HG02763 (cell line): ENCODE measurements around the gene GLRX3.
"Not testable (repeated sequence)": the region's sequence is repeated elsewhere in the genome, so short reads cannot be mapped to it uniquely, and the experiment has no call there.

ENCODE experiments used
- ATAC-seq: cut with Tn5 transposase; IDR thresholded peaks from one replicate; pipeline ENCODE4 v1.9.1; 2021; ENCODE audit warnings: mild to moderate bottlenecking, moderate library complexity; ENCODE audit not compliant: unreplicated experiment

GLRX3 gene

DNA sequence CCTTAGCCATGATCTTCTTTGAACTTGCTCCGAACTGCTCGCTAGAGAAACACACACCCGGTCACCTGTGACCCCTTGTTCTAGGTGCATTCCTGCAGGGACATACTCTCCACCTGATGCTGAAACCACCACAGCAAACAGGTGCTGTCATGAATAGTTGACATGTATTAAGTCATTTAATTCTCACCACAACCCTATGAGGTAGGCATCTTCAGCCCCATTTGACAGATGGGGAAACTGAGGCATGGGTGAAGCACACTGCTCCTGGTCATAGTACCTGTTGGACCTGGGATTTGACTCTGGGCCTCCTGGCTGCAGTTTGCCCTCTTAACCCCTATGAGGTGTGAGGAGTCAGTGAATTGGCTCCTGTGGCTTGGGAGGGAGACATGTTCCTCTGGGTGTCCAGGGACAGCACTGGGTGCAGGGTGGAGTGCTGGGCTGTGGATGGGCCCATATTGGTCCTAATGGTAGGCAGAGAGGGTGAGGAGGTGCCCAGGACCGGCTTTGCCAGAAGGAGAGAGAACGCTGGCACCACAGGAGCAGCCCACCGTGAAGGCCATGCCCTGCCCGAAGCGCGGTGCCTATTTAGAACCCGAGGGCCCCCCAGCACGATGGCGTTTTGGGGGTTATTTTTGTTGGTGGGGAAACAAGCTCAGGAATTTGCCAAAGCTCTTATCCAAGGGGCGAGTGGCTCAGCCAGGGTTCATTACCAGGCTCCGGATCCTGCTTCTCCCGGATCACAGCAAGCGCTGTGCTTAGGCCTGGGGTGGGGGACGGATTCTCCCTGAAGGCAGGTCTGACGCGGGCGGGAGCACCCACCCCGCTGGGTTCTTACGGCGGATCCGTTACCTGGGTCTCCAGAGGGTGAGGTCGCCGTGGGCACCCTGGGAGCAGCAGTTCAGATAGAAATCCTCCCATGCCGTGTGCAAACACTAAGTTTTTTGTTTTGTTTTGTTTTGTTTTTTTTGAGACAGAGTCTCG is 52.3 kb downstream of the GLRX3 start:
- ATAC-seq: no peak

- no peak for ATAC-seq
Observed at GRCh38 chr10:130189608-130190054, 53.4 kb downstream of the GLRX3 start.

DNA sequence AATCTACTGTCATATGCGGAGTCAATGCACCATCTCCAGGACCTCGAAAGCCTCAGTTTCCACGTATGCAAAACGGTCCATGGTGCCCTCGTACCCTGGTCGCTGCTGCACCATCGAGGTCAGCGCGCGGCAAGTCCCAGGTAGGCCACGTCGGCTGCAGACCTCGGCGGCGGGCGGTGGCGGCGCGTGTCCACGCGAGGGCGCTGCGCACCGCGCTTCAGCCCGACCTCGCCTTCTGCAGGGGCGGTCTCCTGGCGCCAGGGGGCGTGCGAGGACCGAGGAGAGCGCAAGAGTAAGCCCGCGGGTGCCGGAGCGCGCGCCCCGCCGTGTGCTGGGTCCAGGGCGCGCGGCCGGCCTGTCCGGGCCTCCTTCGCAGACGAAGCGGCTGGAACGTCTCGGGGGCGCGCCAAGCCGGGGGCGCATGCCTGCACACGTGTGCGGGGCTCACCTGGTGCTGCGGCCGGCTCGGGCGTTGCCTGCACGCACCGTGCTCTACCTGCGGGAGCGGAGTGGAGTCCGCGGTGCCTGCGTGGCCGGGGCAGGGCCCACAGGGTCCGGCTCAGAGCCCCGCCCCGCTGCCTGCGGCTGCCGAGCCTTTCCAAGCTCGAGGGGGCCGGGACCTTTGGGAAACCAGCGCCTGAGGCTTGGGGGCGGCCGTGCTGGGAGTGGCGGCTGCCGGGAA is 54.0 kb downstream of the GLRX3 start:
- ATAC-seq: peak; percentile 84

GRCh38 chr10:130190737-130191115 is 54.5 kb downstream of the GLRX3 start:
- ATAC-seq: no peak

DNA sequence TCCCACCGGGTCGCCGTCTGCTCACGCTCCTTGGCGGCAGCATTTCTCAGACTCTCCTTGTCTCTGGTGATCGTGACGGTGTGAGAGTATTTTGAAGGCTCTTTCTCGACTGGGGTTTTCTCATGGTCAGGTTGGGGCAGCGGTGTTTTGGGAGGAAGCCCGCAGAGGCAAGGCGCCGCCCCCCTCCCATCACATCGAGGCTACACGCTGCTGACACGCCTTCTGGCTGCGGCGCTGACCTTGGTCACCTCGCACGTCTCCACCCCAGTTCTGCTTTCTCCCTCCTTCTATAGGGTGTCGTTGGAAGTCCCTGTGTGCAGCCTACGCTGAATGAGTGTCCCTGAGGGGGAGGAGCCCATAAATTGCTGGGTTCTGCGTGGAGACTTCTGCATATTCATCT is 55.2 kb downstream of the GLRX3 start:
- no peak for ATAC-seq

- no peak for ATAC-seq
Observed at GRCh38 chr10:130192276-130192848, 56.2 kb downstream of the GLRX3 start.

- ATAC-seq: no peak
Observed at GRCh38 chr10:130193033-130193432, 56.8 kb downstream of the GLRX3 start.

- no peak for ATAC-seq
Observed at GRCh38 chr10:130193493-130194193, 57.5 kb downstream of the GLRX3 start.

GRCh38 chr10:130194194-130194990 is 58.2 kb downstream of the GLRX3 start:
- no peak for ATAC-seq

GRCh38 chr10:130194991-130195645 is 58.9 kb downstream of the GLRX3 start:
- ATAC-seq: no peak

- no peak for ATAC-seq
Observed at GRCh38 chr10:130195746-130196294, 59.6 kb downstream of the GLRX3 start.

DNA sequence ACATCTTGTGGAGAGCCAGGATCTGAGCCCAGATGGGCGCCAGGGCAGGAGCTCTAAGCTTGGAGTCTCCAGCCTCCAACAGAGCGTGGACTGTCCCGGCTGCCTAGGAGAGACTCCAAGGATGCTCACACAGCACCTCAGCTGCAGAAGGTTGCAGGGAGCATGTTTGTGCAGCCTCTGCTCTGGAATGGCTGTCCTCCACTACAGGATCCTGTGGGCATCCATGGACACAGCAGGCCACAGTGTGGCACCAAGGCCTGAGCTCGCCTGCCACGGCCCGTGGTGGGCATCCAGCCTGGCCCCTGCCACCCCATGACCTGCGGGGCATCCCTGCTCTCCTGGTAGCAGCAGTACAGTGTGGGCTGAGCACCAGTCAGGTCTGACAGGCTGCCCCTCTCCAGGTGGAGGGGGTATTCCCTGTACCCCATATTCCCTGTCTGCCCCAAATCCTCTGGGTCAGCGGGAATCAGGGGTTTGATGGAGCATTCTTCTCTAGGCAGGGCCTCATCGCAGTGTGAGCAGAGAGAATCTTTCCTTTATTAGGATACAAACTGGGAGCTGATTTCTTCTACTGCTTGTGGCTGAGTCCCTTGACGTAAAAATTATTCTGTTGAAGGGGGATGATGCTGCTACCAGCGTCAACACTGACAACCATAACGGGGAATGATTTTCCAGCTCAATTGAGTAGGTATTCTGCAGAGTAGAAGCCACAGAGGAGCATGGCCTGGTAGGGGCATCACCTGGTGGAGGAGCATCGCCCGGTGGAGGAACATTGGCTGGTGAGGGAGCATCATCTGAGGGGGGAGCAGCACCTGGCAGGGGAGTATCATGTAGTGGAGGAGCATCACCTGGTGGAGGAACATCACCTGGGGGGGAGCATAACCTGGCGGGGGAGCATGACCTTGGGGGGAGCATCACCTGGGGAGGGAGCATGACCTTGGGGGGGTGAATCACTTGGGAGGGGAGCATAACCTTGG is 60.6 kb downstream of the GLRX3 start:
- no peak for ATAC-seq

DNA sequence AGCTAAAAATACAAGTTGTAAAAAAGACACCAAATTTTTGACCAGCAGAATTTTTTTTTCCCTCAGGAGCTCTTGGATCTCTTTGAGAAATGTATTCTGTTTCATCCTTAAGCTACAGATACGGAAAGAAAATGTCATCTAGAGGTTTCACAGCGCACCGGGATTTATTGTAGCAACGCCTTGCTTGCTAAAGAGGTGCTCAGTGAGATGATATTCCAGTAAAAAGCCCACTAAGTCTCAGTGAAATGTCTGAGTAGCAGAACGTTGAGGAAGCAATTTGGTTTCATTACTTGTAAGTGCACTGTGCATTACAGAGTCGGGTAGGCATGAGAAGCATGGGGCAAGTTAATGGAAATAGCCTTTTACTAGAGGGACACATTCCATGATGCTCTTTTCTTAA is 62.5 kb downstream of the GLRX3 start:
- no peak for ATAC-seq

GRCh38 chr10:130200179-130201042 is 64.2 kb downstream of the GLRX3 start:
- ATAC-seq: no peak

DNA sequence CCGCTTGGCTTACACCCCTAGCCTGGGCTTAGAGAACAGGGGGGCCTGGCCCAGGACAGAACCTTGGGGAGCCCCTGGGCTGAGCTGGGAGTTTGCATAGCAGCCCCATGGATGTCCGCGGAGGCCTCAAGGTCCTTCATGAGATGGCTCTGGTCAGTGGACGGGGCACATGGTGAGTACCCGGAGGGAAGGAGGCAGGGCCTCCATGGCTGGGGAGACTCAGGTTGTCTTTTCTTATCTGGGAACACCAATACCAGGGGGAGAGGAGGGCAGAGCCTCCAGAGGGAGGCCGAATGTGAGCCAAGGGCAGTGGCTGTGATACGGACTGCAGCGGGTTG is 64.8 kb downstream of the GLRX3 start:
- ATAC-seq: no peak

DNA sequence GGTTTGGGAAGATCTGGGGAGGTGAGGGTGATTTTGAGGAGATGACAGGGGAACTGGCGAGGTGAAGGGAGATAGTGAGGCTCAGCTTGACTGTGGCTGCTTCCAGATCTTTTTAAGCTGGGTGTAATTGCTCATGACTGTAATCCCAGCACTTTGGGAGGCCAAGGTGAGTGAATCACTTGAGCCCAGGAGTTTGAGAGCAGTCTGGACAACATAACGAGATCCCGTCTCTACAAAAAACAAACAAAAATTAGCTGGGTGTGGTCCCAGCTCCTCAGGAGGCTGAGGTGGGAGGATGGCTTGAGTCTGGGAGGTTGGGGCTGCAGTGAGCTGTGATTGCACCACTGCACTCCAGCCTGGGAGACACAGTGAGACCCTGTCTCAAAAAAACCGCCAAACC is 66.0 kb downstream of the GLRX3 start:
- ATAC-seq: not testable (repeated sequence)

DNA sequence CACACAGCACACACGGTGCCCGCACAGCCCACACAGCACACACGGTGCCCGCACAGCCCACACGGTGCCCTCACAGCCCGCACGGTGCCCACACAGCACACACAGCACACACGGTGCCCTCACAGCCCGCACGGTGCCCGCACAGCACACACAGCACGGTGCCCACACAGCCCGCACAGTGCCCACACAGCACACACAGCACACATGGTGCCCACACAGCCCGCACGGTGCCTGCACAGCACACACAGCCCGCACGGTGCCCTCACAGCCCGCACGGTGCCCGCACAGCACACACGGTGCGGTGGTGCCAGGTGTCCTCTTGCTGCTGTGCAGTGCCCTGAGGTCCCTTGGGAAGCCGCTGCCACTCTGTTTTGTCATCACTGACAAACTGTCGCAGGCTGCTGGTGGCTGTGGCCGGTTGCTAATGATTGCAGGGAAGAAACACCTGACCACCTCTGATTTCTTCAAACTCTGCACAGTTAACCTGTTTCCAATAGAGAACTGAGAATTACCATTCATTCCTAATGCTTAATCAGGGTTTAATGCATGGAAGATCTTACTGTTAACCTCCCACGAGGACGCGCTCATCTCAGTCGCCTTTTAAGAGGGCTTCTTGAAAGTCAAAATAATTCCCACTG is 66.9 kb downstream of the GLRX3 start:
- no peak for ATAC-seq
